NT2/D1 (cell line): ENCODE results near the gene ZFYVE19.

ENCODE experiments used
- YY1 ChIP-seq: IDR thresholded peaks from 2 replicates; pipeline ENCODE4 v1.6.1; 2011; ENCODE audit not compliant: insufficient read length, insufficient read depth
- ZNF274 ChIP-seq: IDR thresholded peaks from 2 replicates; pipeline ENCODE4 v1.6.1; 2011; ENCODE audit warnings: mild to moderate bottlenecking, low read depth, low read length

- TF ChIP-seq YY1 (no peak), ZNF274 (no peak)
These were observed 19.7 kb downstream of the ZFYVE19 start for GRCh38 chr15:40826423-40827075.
